DMS153 treated with DMSO at 0.1 percent for 48 hours (cell line): Measurements from ENCODE around the gene MTCL1.
A peak's percentile ranks its signal among the peaks of the same experiment; 100 is the strongest.

ENCODE experiments used
- DNase-seq: peaks from one replicate; lab custom pipeline; 2025; ENCODE audit not compliant: unreplicated experiment; lab: John Stamatoyannopoulos, UW

MTCL1 gene

GRCh38 chr18:8686611-8687010 lies 18.7 kb upstream of the MTCL1 start:
- no peak for DNase-seq

- no peak for DNase-seq
These were observed 17.0 kb upstream of the MTCL1 start for GRCh38 chr18:8688216-8688800.

GRCh38 chr18:8688816-8689215 lies 16.5 kb upstream of the MTCL1 start:
- DNase-seq, result no peak

GRCh38 chr18:8689517-8689916 lies 15.8 kb upstream of the MTCL1 start:
- no peak for DNase-seq

- DNase-seq, result no peak
These were observed 10.5 kb upstream of the MTCL1 start for GRCh38 chr18:8694891-8695290.

- DNase-seq, result no peak
These were observed 9.3 kb upstream of the MTCL1 start for GRCh38 chr18:8695932-8696517.

- DNase-seq, result no peak
These were observed 8.6 kb upstream of the MTCL1 start for GRCh38 chr18:8696749-8697211.

GRCh38 chr18:8699126-8699525 lies 6.2 kb upstream of the MTCL1 start:
- no peak for DNase-seq

GRCh38 chr18:8699948-8700347 lies 5.4 kb upstream of the MTCL1 start:
- DNase-seq, result no peak

GRCh38 chr18:8701546-8702118 lies 3.7 kb upstream of the MTCL1 start:
- no peak for DNase-seq

- no peak for DNase-seq
These were observed 2.7 kb upstream of the MTCL1 start for GRCh38 chr18:8702668-8703067.

- no peak for DNase-seq
These were observed 2.2 kb upstream of the MTCL1 start for GRCh38 chr18:8703092-8703709.

- DNase-seq, result no peak
These were observed 1.5 kb upstream of the MTCL1 start for GRCh38 chr18:8703781-8704301.

GRCh38 chr18:8704361-8705237 lies 757 bp upstream of the MTCL1 start:
- DNase-seq, result peak; percentile 50

- DNase-seq, result no peak
These were observed 820 bp downstream of the MTCL1 start for GRCh38 chr18:8705961-8706790.

GRCh38 chr18:8706791-8707555 lies 1.6 kb downstream of the MTCL1 start:
- no peak for DNase-seq

GRCh38 chr18:8707556-8708300 lies 2.4 kb downstream of the MTCL1 start:
- no peak for DNase-seq

- DNase-seq, result no peak
These were observed 3.3 kb downstream of the MTCL1 start for GRCh38 chr18:8708670-8709069.
